DND-41 (cell line): ENCODE data around the gene SLC25A28.

Experiments used
- ATAC-seq: fragments of 200-7000 bp; cut with Tn5 transposase; 3 replicates; pipeline ENCODE4 v1.9.1; 2021; ENCODE audit warnings: low read depth; ENCODE audit not compliant: insufficient read depth
- DNase-seq: peaks from one replicate; pipeline ENCODE4 v3.0.0-alpha.2; 2020
- H2AFZ ChIP-seq: 2 replicates; pipeline ENCODE4 v1.6.0; 2012; ENCODE audit warnings: low read depth, low read length
- H3K27ac ChIP-seq: 2 replicates; pipeline ENCODE4 v1.5.1; 2012; ENCODE audit warnings: low read length, inconsistent platforms
- H3K27me3 ChIP-seq: fragments of 200-600 bp; sonication (generic); 2 replicates; pipeline ENCODE4 v1.6.0; 2012; ENCODE audit warnings: low read length, mild to moderate bottlenecking, inconsistent platforms; ENCODE audit not compliant: insufficient read depth, poor library complexity
- H3K36me3 ChIP-seq: 2 replicates; pipeline ENCODE4 v1.5.1; 2012; ENCODE audit warnings: low read length, inconsistent platforms; ENCODE audit not compliant: insufficient read depth
- H3K4me1 ChIP-seq: 2 replicates; pipeline ENCODE4 v1.5.1; 2012; ENCODE audit warnings: mild to moderate bottlenecking, low read length; ENCODE audit not compliant: insufficient read depth
- H3K4me2 ChIP-seq: 2 replicates; pipeline ENCODE4 v1.6.0; 2012; ENCODE audit warnings: mild to moderate bottlenecking, moderate library complexity, low read length, inconsistent platforms; ENCODE audit not compliant: insufficient read depth
- H3K4me3 ChIP-seq, 2 experiments: fragments of 200-600 bp in 1 of 2; shearing (Covaris generic) in 1 of 2; 2 replicates each; pipeline ENCODE4 v1.5.1; 2012 to 2016; ENCODE audit warnings: inconsistent platforms in 2 of 2, low read length in 2 of 2, mild to moderate bottlenecking in 2 of 2, low read depth in 1 of 2, moderate library complexity in 1 of 2
- H3K79me2 ChIP-seq: 2 replicates; pipeline ENCODE4 v1.6.0; 2012; ENCODE audit warnings: low read length, inconsistent platforms; ENCODE audit not compliant: insufficient read depth
- H3K9ac ChIP-seq: 2 replicates; pipeline ENCODE4 v1.6.0; 2012; ENCODE audit warnings: low read depth, mild to moderate bottlenecking, inconsistent platforms, low read length, moderate library complexity
- H3K9me3 ChIP-seq: 2 replicates; pipeline ENCODE4 v1.5.1; 2012; ENCODE audit warnings: low read length, moderate library complexity, mild to moderate bottlenecking, inconsistent platforms; ENCODE audit not compliant: insufficient read depth, severe bottlenecking
- H4K20me1 ChIP-seq: 2 replicates; pipeline ENCODE4 v1.6.0; 2012; ENCODE audit warnings: low read length; ENCODE audit not compliant: insufficient read depth
- CTCF ChIP-seq: IDR thresholded peaks from 2 replicates; pipeline ENCODE4 v1.5.1; 2012; ENCODE audit warnings: borderline replicate concordance, low read length, moderate library complexity, mild to moderate bottlenecking; ENCODE audit not compliant: poor library complexity, severe bottlenecking; ENCODE audit errors: extremely low read depth
- EZH2 ChIP-seq: IDR thresholded peaks from 3 replicates; pipeline ENCODE4 v1.6.1; 2012; ENCODE audit warnings: borderline replicate concordance, low read depth, mild to moderate bottlenecking, moderate library complexity, low read length, inconsistent platforms; ENCODE audit not compliant: severe bottlenecking

Gene SLC25A28

GRCh38 chr10:99647601-99648151 is 27.4 kb upstream of the SLC25A28 start:
- ATAC-seq (no peak), DNase-seq (no peak)
- no peaks in the 10 kb centered on the region for H3K9me3 ChIP-seq
- H4K20me1 ChIP-seq = no peaks in the 10 kb centered on the region
- no peak overlapping the region for H3K4me2 ChIP-seq
- no peak overlapping the region for H2AFZ ChIP-seq
- no peaks in the 10 kb centered on the region for H3K79me2 ChIP-seq
- H3K9ac ChIP-seq = no peak overlapping the region
- H3K4me1 ChIP-seq = no peaks in the 10 kb centered on the region
- TF ChIP-seq EZH2 (no peak), CTCF (no peak)
- no peaks in the 10 kb centered on the region for H3K36me3 ChIP-seq
- H3K27me3 ChIP-seq = peaks cover 12% of the 10 kb centered on the region
- no peak overlapping the region for H3K27ac ChIP-seq
- H3K4me3 ChIP-seq = no peak overlapping the region

- no peak for DNase-seq
- Histone ChIP-seq H2AFZ (no peak overlapping the region), H3K27ac (no peak overlapping the region), H3K27me3 (peaks cover 8% of the 10 kb centered on the region), H3K79me2 (no peaks in the 10 kb centered on the region), H3K9ac (no peak overlapping the region), H4K20me1 (no peaks in the 10 kb centered on the region), H3K4me1 (no peaks in the 10 kb centered on the region), H3K4me2 (no peak overlapping the region), H3K9me3 (no peaks in the 10 kb centered on the region), H3K4me3 (no peak overlapping the region), H3K36me3 (no peaks in the 10 kb centered on the region)
- TF ChIP-seq EZH2 (no peak), CTCF (no peak)
- ATAC-seq = no peak
Measured at GRCh38 chr10:99633832-99634231, 13.6 kb upstream of the SLC25A28 start.

- no peak overlapping the region for H3K4me3 ChIP-seq
- no peaks in the 10 kb centered on the region for H4K20me1 ChIP-seq
- H3K9me3 ChIP-seq = no peaks in the 10 kb centered on the region
- no peak overlapping the region for H3K9ac ChIP-seq
- H3K79me2 ChIP-seq = no peaks in the 10 kb centered on the region
- TF ChIP-seq CTCF (no peak), EZH2 (no peak)
- DNase-seq (no peak), ATAC-seq (no peak)
- H2AFZ ChIP-seq = no peak overlapping the region
- H3K36me3 ChIP-seq = no peaks in the 10 kb centered on the region
- no peaks in the 10 kb centered on the region for H3K4me1 ChIP-seq
- H3K27me3 ChIP-seq = peaks cover 7% of the 10 kb centered on the region
- no peak overlapping the region for H3K27ac ChIP-seq
- H3K4me2 ChIP-seq = no peak overlapping the region
Measured at GRCh38 chr10:99631496-99631895, 11.3 kb upstream of the SLC25A28 start.

- no peaks in the 10 kb centered on the region for H4K20me1 ChIP-seq
- peaks cover 5% of the 10 kb centered on the region for H3K27me3 ChIP-seq
- TF ChIP-seq CTCF (no peak), EZH2 (no peak)
- H2AFZ ChIP-seq = no peak overlapping the region
- no peak overlapping the region for H3K9ac ChIP-seq
- H3K4me1 ChIP-seq = no peaks in the 10 kb centered on the region
- ATAC-seq (no peak), DNase-seq (no peak)
- no peaks in the 10 kb centered on the region for H3K79me2 ChIP-seq
- no peak overlapping the region for H3K4me3 ChIP-seq
- H3K4me2 ChIP-seq = no peak overlapping the region
- no peaks in the 10 kb centered on the region for H3K36me3 ChIP-seq
- no peaks in the 10 kb centered on the region for H3K9me3 ChIP-seq
- H3K27ac ChIP-seq = no peak overlapping the region
Measured at GRCh38 chr10:99630991-99631390, 10.8 kb upstream of the SLC25A28 start.
